ENCODE measurements around the gene ROR1.

- no peak for TF ChIP-seq CTCF (tag by site-specific recombination; IDR thresholded peaks at IDR 0.05)
- no peak for TF ChIP-seq ZNF324 (tag by site-specific recombination; IDR thresholded peaks at IDR 0.05)
- TF ChIP-seq ZNF175 (tag by site-specific recombination; IDR thresholded peaks at IDR 0.05), result no peak
- TF ChIP-seq ZNF274 (IDR thresholded peaks at IDR 0.05; ENCODE audit: low read length), result no peak
- TF ChIP-seq ZNF274 (tag by site-specific recombination; IDR thresholded peaks at IDR 0.05; ENCODE audit: borderline replicate concordance), result no peak
These were observed 110.7 kb downstream of the ROR1 start for GRCh38 chr1:63884486-63884885.

All from HEK293 (cell line).